ENCODE results near the gene NUBP2. TPM values are rescaled to one million over a fixed set of nuclear protein-coding genes. Genes with fewer than 3 reads are reported as not detected.
A peak's percentile ranks its signal among the peaks of the same experiment; 100 is the strongest.
"Not testable (repeated sequence)": the region's sequence is repeated elsewhere in the genome, so short reads cannot be mapped to it uniquely, and the experiment has no call there.

Gene NUBP2
- total RNA-seq, 1 experiment from 2014 or later = 97.2 TPM

GRCh38 chr16:1784977-1785845 is 2.5 kb downstream of the NUBP2 start:
- DNase-seq (ENCODE audit: low read depth) = peak; percentile 0

- DNase-seq (ENCODE audit: low read depth) = no peak
These were observed 3.0 kb downstream of the NUBP2 start for GRCh38 chr16:1785846-1786170.

GRCh38 chr16:1786242-1787055 is 3.7 kb downstream of the NUBP2 start:
- DNase-seq (ENCODE audit: low read depth) = peak; percentile 2

GRCh38 chr16:1787056-1787321 is 4.2 kb downstream of the NUBP2 start:
- DNase-seq (ENCODE audit: low read depth) = peak; percentile 0

GRCh38 chr16:1787322-1788094 is 4.7 kb downstream of the NUBP2 start:
- peak; percentile 1 for DNase-seq (ENCODE audit: low read depth)

- peak; percentile 0 for DNase-seq (ENCODE audit: low read depth)
These were observed 5.4 kb downstream of the NUBP2 start for GRCh38 chr16:1788095-1788707.

- peak; percentile 1 for DNase-seq (ENCODE audit: low read depth)
These were observed 5.9 kb downstream of the NUBP2 start for GRCh38 chr16:1788708-1789100.

- DNase-seq (ENCODE audit: low read depth) = peak; percentile 0
These were observed 6.9 kb downstream of the NUBP2 start for GRCh38 chr16:1789643-1790045.

- peak; percentile 0 for DNase-seq (ENCODE audit: low read depth)
These were observed 7.5 kb downstream of the NUBP2 start for GRCh38 chr16:1790261-1790610.

- no peak for DNase-seq (ENCODE audit: low read depth)
These were observed 8.0 kb downstream of the NUBP2 start for GRCh38 chr16:1790611-1791255.

- peak; percentile 2 for DNase-seq (ENCODE audit: low read depth)
These were observed 8.6 kb downstream of the NUBP2 start for GRCh38 chr16:1791256-1791942.

GRCh38 chr16:1791943-1792812 is 9.4 kb downstream of the NUBP2 start:
- DNase-seq (ENCODE audit: low read depth) = peak; percentile 0

GRCh38 chr16:1792836-1793577 is 10.2 kb downstream of the NUBP2 start:
- DNase-seq (ENCODE audit: low read depth) = no peak

GRCh38 chr16:1793578-1794220 is 10.9 kb downstream of the NUBP2 start, which contains the start of gene IGFALS:
IGFALS (minus strand) TSS chr16:1793705; CDS start chr16:1793652, 53 bp downstream.
- DNase-seq (ENCODE audit: low read depth) = no peak

- DNase-seq (ENCODE audit: low read depth) = no peak
These were observed 11.6 kb downstream of the NUBP2 start for GRCh38 chr16:1794221-1794871.

- DNase-seq (ENCODE audit: low read depth) = no peak
These were observed 12.3 kb downstream of the NUBP2 start for GRCh38 chr16:1794908-1795666.

GRCh38 chr16:1799263-1799662 is 16.5 kb downstream of the NUBP2 start:
- not testable (repeated sequence) for DNase-seq (ENCODE audit: low read depth)
